ENCODE results near the gene NFKB1.
A peak's percentile ranks its signal among the peaks of the same experiment; 100 is the strongest.

Gene NFKB1

GRCh38 chr4:102502543-102502818 lies 1.3 kb downstream of the NFKB1 start:
- no peak for DNase-seq

GRCh38 chr4:102503301-102503746 lies 2.2 kb downstream of the NFKB1 start:
- DNase-seq: no peak

- DNase-seq: no peak
These were observed 3.0 kb downstream of the NFKB1 start for GRCh38 chr4:102503831-102504786.

DNA sequence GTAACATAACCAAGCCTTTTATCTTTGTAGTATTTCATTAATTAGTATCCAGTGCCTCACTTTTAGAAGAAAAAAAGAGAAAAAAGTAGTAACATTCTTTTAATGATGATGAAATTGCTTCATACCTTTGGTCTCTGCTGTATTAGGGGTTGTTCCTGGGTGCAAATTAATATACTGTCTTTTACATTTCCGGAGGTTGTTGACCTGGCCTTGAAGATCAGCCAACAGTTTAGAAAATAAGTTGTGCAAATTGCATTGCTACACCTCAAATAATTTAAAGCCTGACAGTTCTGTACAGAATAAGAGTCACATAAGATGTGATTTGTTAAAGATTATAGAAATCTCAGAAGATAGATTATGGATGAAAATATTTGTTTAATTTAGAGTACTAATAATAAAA lies 3.8 kb downstream of the NFKB1 start:
- DNase-seq: no peak

- DNase-seq: no peak
These were observed 4.5 kb downstream of the NFKB1 start for GRCh38 chr4:102505708-102506107.

- no peak for DNase-seq
These were observed 5.4 kb downstream of the NFKB1 start for GRCh38 chr4:102506523-102506922.

GRCh38 chr4:102511830-102512605 lies 10.9 kb downstream of the NFKB1 start:
- no peak for DNase-seq

DNA sequence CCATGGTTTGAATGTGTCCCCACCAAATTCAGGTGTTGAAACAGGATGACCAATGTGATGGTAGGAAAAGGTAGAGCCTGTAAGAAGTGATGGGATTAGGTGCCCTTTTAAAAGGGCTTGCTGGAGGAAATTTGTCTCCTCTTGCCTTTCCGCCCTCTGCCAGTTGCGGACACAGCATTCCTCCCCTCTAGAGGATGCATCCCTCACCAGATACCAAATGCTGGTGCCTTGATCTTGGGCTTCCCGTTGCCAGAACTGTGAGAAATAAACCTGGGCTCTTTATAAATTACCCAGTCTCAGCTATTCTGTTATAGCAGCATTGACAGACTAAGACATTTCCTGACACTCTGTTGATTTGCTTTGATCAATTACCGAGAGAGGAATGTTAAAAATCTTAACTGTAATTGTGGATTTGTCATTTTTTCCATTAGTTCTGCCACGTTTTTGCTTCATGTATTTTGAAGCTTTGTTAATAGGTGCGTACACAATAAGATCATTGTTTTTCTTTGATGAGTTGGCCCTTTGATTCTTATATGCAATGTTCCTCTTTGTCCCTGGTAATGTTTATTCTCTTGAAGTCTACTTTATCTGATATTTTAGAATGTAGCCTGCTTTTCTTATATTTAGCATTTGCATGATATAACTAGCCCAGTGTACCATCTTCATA lies 13.3 kb downstream of the NFKB1 start:
- no peak for DNase-seq

- no peak for DNase-seq
These were observed 16.6 kb downstream of the NFKB1 start for GRCh38 chr4:102517753-102518152.

DNA sequence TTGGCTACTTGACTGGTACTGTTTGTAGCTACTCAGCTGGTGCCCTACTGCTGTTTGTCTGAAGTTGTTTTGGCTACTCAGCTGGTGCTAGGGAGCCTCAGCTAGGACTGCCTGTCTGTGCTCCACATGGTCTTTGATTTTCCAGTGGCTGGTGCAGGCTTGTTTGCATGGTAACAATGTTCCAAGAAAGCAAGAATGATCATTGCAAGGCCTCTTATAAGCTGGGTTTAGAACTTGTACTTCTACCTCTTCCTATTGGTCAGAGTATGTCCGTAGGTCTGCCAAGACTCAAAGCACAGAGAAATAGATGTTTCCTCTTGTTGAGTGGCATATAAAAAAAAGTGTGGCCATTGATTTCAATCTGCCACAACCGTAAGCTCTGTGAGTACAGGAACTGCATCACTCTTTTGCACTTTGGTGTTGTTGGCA lies 17.6 kb downstream of the NFKB1 start:
- DNase-seq: no peak

GRCh38 chr4:102519925-102520324 lies 18.8 kb downstream of the NFKB1 start:
- no peak for DNase-seq

DNA sequence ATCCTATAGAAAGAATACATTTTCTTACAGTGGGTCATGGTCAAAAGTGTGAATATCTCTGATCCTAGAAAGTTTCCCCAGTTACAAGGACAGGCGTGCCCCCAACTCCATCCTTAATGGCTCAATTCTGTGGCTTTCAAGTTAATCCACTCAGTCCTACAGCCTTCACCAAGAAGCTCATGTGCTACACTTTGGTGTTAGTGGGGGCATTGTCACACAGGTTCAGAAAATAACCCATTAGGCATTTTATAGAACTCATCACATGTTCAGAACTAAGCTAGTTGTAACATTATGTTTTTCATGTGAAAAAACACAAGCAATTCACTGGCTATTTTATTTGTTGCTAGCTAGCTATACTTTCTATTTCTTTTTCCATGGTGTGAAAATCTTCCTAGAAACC lies 20.4 kb downstream of the NFKB1 start:
- DNase-seq: no peak

- no peak for DNase-seq
These were observed 20.9 kb downstream of the NFKB1 start for GRCh38 chr4:102522031-102522440.

DNA sequence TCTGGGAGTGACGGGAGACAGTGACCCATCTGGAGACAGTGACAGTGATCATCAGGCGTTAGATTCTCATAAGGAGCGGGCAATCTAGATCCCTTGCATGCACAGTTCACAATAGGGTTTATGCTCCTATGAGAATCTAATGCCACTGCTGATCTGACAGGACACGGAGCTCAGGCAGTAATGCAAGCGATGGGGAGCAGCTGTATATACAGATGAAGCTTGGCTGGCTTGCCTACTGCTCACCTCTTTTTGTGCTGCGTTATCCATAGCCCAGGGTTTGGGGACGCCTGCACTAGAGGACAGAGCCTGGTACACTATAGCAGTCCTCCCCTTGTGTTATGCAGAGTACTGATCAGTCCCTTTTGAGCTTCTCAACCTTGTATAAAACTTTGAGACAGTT lies 23.5 kb downstream of the NFKB1 start:
- no peak for DNase-seq

- DNase-seq: peak; percentile 83
These were observed 23.9 kb downstream of the NFKB1 start for GRCh38 chr4:102525097-102525496.

- DNase-seq: no peak
These were observed 24.3 kb downstream of the NFKB1 start for GRCh38 chr4:102525504-102525903.

DNA sequence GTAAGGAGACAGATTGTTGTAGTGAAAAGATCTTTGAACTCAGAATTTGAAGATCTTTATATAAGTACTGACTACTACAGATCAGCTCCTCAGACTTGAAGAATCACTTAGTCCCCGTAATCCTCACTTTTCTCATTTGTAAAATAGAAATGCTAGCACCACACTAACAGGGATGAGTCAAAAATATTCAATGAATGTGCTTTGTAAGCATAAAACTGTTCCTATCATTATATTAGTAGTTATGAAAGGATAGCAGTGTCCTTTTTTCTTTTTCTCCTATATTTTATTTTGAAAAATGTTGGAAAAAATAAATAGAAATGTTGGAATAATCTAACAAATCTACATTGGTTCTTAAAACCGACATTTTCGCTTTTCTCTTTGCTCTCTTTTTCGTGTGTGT lies 25.4 kb downstream of the NFKB1 start:
- no peak for DNase-seq

GRCh38 chr4:102527695-102528283 lies 26.6 kb downstream of the NFKB1 start:
- no peak for DNase-seq

- no peak for DNase-seq
These were observed 28.8 kb downstream of the NFKB1 start for GRCh38 chr4:102529977-102530376.

- DNase-seq: no peak
These were observed 29.8 kb downstream of the NFKB1 start for GRCh38 chr4:102530986-102531385.

DNA sequence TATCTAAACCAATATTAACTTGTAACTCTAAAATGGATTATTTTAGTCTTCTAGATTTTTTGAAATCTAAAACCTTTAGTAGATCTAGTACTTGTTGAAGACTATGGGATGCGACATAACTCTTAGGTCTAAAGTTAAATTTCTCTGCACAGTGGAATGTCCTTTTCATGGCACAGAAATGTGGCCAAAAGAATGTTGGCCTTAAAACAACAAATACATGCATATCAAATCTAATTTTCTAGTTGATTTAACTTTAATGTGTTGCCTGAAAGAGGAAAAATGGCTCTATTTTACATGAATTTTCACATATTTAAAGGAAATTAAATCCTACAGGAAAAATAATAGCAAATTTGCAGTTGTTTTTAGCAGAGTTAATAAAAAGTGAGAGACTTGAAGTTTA lies 30.3 kb downstream of the NFKB1 start:
- no peak for DNase-seq

DNA sequence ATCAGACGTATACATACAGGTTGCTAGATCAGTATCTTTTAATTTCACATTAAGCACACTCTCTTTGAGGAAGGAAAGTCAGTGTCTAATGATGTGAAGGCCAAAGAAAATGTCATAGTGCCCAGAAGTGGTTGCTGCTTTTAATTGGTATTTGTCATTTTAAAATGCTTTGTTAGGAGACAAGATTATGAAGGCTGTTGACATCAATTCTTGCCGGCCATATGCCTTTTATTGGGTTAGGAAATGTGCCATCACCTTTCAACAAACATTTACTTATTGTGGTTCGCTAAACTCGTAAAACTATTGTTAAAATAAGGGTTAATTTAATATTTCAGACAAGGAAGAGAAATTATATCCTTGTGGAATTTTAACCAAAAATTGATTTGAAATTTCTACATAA lies 32.2 kb downstream of the NFKB1 start:
- no peak for DNase-seq

GRCh38 chr4:102533904-102534303 lies 32.7 kb downstream of the NFKB1 start:
- DNase-seq: no peak
